Testis (tissue), 3 donors: ENCODE measurements around the gene INAFM2. TPM values are rescaled to one million over a fixed set of nuclear protein-coding genes. Genes with fewer than 3 reads are reported as not detected.
A peak's percentile ranks its signal among the peaks of the same experiment; 100 is the strongest.

Experiments used
- DNase-seq: peaks from one replicate; pipeline ENCODE4 v3.0.0-alpha.2; 2019
- H3K27ac ChIP-seq, 2 donors: fragments of 200-600 bp; sonication (generic); one replicate each; pipeline ENCODE4 v1.5.1; 2019
- H3K27me3 ChIP-seq: fragments of 200-600 bp; sonication (generic); one replicate; pipeline ENCODE4 v1.5.1; 2019
- H3K36me3 ChIP-seq: fragments of 200-600 bp; sonication (generic); one replicate; pipeline ENCODE4 v1.5.1; 2017; ENCODE audit warnings: low read depth; ENCODE audit errors: missing control alignments
- H3K4me1 ChIP-seq: fragments of 200-600 bp; sonication (generic); one replicate; pipeline ENCODE4 v1.5.1; 2019
- H3K4me3 ChIP-seq, 2 donors: fragments of 200-600 bp; sonication (generic); one replicate each; pipeline ENCODE4 v1.5.1; 2017 to 2019
- H3K9me3 ChIP-seq: fragments of 200-600 bp; sonication (generic); one replicate; pipeline ENCODE4 v1.5.1; 2017
- POLR2A ChIP-seq: fragments of 450-650 bp; IDR thresholded peaks from one replicate; pipeline ENCODE4 v1.6.1; 2017; ENCODE audit warnings: antibody characterized with exemption, mild to moderate bottlenecking, moderate library complexity
- WGBS, 2 donors: methylation state at CpG; one replicate each; pipeline ENCODE4 v1.1.5; 2018; 5-methylcytosine and 5-hydroxymethylcytosine counted together
- intact Hi-C: fragments of 100-400 bp; cut with DNase I; formaldehyde crosslinking; loops from one replicate; pipeline ENCODE4 v1.15.1; 2023; ENCODE audit warnings: low total_unique reads
- polyA plus RNA-seq: library from polyadenylated mRNA; stranded (reverse); fragments of 350-450 nt; fragmentation: Illumina TruSeq; extraction: RNeasy Lipid Tissue Mini Kit (QIAGEN cat#74804); gene quantifications from one replicate; pipeline ENCODE4 v1.2.3, GENCODE V29; 2014; ENCODE audit warnings: low read depth, low replicate concordance; ENCODE audit not compliant: insufficient read depth
- total RNA-seq, 2 donors: library from RNA; depleted of rRNA; stranded (reverse); fragments of >200 nt; gene quantifications; one replicate each; pipeline ENCODE4 v1.2.3, GENCODE V29; 2016
- TF ChIP-seq, protein P1 (sequence below), 3 experiments: fragments of 450-650 bp in 2 of 3; fragments of 200-600 bp in 1 of 3; sonication (generic) in 1 of 3; IDR thresholded peaks; one replicate each; pipeline ENCODE4 v1.5.1; 2016 to 2019; ENCODE audit warnings: antibody characterized with exemption in 3 of 3, mild to moderate bottlenecking in 2 of 3, moderate library complexity in 1 of 3

Gene INAFM2
- total and polyA plus RNA-seq, 3 donors from 2014 or later, result 31.8 to 49.8 (median 43.4) TPM

DNA sequence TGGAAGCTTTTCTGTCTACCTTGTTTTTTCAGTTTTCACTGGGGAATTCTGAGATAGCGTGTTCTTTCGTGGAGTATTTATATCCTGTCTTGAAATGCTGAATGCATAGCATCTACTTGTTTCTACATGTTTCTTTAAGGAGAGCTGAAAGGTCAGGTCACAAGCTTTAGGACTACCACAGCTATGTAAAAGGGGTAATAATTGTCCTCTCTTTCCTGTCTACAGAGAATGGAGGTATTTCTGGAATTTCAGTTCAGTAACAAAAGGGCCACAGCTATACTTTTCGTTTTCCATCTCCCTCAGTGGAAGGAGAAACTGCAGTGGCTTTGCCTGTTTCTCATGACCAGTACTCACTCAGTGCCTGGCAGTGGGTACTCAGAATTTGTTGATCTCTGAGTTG is 4.7 kb downstream of the INAFM2 start:
- WGBS, 2 donors, result 52 to 58% methylated on average over 3 of the region's 3 CpGs
- H3K27me3 ChIP-seq, result no peaks in the 10 kb centered on the region
- intact Hi-C loops, result no loop called here
- peaks cover 16% of the 10 kb centered on the region for H3K4me1 ChIP-seq
- no peaks in the 10 kb centered on the region for H3K9me3 ChIP-seq
- H3K27ac ChIP-seq, result no peak overlapping the region
- TF ChIP-seq, protein P1, sequence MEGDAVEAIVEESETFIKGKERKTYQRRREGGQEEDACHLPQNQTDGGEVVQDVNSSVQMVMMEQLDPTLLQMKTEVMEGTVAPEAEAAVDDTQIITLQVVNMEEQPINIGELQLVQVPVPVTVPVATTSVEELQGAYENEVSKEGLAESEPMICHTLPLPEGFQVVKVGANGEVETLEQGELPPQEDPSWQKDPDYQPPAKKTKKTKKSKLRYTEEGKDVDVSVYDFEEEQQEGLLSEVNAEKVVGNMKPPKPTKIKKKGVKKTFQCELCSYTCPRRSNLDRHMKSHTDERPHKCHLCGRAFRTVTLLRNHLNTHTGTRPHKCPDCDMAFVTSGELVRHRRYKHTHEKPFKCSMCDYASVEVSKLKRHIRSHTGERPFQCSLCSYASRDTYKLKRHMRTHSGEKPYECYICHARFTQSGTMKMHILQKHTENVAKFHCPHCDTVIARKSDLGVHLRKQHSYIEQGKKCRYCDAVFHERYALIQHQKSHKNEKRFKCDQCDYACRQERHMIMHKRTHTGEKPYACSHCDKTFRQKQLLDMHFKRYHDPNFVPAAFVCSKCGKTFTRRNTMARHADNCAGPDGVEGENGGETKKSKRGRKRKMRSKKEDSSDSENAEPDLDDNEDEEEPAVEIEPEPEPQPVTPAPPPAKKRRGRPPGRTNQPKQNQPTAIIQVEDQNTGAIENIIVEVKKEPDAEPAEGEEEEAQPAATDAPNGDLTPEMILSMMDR (IDR thresholded peaks at IDR 0.05), result no peak
- TF ChIP-seq POLR2A, result no peak
- H3K36me3 ChIP-seq, result no peaks in the 10 kb centered on the region
- no peak for DNase-seq
- no peak overlapping the region for H3K4me3 ChIP-seq

DNA sequence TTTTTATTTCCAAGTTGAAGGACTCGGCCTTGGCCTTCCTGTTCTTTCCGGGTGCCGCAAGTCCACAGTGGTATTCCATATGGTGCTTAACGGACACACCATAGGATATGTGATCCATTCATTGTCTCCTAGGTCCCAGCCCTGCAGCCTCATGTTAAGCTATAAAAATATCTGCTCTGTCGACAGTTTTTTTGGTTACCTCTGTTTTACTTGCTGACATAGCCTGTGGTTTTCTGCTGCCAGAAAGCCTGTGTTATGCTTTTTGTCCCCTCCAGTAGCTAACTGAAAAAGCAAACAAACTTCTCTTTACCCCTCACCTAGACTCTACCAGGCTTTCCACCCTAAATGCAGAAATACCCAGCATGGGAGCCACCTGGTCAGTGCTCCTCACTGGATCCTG is 5.3 kb downstream of the INAFM2 start:
- no peaks in the 10 kb centered on the region for H3K27me3 ChIP-seq
- intact Hi-C loops, result no loop called here
- H3K36me3 ChIP-seq, result no peaks in the 10 kb centered on the region
- H3K27ac ChIP-seq, result no peak overlapping the region
- peaks cover 16% of the 10 kb centered on the region for H3K4me1 ChIP-seq
- H3K4me3 ChIP-seq, result no peak overlapping the region
- no peak for DNase-seq
- no peaks in the 10 kb centered on the region for H3K9me3 ChIP-seq
- TF ChIP-seq POLR2A, result no peak
- TF ChIP-seq, protein P1 (IDR thresholded peaks at IDR 0.05), result no peak
- 51 to 58% methylated on average over 5 of the region's 5 CpGs for WGBS, 2 donors

DNA sequence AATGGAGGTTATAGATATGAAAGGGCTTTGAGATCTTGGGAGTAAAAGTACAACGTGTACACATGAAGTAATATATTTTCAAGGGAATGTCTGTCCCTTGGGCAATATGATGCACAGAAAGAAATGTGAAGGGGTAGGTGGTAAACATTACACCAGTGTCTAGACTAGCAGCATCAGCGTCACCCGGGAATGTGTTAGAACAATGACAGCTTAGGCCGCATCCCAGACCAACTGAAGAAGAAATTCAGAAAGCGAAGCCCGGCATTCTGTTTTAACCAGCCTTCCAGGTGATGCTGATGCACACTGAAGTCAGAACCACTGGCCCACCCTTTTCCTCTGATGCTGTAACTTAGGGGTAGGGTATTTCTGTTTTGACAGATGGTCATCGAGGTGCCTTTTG is 6.3 kb downstream of the INAFM2 start:
- Histone ChIP-seq H3K4me3 (no peak overlapping the region), H3K4me1 (peaks cover 18% of the 10 kb centered on the region), H3K27ac (no peak overlapping the region), H3K9me3 (no peaks in the 10 kb centered on the region), H3K27me3 (no peaks in the 10 kb centered on the region), H3K36me3 (no peaks in the 10 kb centered on the region)
- TF ChIP-seq, protein P1 (IDR thresholded peaks at IDR 0.05), result no peak
- TF ChIP-seq POLR2A, result no peak
- 78 to 88% methylated on average over 7 of the region's 7 CpGs for WGBS, 2 donors
- intact Hi-C loops, result no loop called here
- no peak for DNase-seq

DNA sequence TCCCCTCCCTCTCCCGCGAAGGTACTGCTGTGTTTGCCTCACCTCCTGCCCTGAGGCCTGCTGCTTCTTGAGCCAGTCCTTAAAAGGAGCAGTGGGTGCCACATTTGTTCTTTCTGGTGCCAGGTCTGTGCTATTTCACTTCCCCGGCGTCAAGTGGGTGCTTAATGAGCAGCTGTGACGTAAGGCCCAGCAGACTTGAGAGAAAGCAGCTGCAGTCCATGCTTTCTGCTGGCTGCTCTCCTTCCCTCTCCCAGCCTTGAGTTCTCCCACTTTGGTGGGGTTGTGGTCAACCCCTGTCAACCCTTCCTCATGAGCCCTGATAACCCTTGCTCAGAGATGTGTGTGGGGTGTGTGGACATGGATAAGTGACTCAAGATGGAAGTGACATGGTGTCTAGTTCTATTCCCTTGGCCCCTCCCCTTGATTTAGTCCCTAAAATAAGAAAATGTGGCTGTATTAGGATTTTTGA is 6.9 kb downstream of the INAFM2 start:
- Histone ChIP-seq H3K36me3 (no peaks in the 10 kb centered on the region), H3K27ac (no peak overlapping the region), H3K27me3 (no peaks in the 10 kb centered on the region), H3K4me3 (no peak overlapping the region), H3K9me3 (no peaks in the 10 kb centered on the region), H3K4me1 (peaks cover 21% of the 10 kb centered on the region)
- 72 to 75% methylated on average over 5 of the region's 5 CpGs for WGBS, 2 donors
- TF ChIP-seq, protein P1 (IDR thresholded peaks at IDR 0.05), result no peak
- no peak for TF ChIP-seq POLR2A
- DNase-seq, result peak; percentile 47
- intact Hi-C loops, result no loop called here

DNA sequence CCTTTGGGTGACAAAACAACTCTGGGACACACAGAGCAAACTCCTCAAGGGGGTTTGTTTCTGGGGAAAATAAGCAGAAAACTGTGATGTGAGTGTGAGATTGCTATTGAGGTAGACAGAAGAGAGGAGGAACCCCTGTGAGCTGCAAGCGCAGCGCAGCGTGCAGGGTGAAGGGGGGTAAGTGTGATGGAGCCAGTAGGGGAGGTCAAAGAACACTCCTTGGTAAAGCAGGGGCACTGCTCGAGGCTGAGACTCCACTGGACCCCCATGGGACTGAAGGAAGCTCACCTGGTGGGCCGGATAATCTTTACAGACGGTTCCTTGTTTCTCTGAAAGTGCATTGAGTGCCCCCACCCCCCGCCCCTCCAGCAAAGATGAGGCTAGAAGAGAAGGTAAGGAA is 7.5 kb downstream of the INAFM2 start:
- intact Hi-C loops, result no loop called here
- Histone ChIP-seq H3K4me3 (no peak overlapping the region), H3K27me3 (no peaks in the 10 kb centered on the region), H3K36me3 (no peaks in the 10 kb centered on the region), H3K9me3 (no peaks in the 10 kb centered on the region), H3K4me1 (peaks cover 21% of the 10 kb centered on the region), H3K27ac (no peak overlapping the region)
- 97 to 98% methylated on average over 7 of the region's 7 CpGs for WGBS, 2 donors
- no peak for DNase-seq
- TF ChIP-seq POLR2A, result no peak
- TF ChIP-seq, protein P1 (IDR thresholded peaks at IDR 0.05), result no peak
